ENCODE results near the gene HSPBP1.
A peak's percentile ranks its signal among the peaks of the same experiment; 100 is the strongest.
"Not testable (repeated sequence)": the region's sequence is repeated elsewhere in the genome, so short reads cannot be mapped to it uniquely, and the experiment has no call there.

The HSPBP1 gene

GRCh38 chr19:55230780-55231179 is 49.1 kb downstream of the HSPBP1 start:
- no peak for DNase-seq

GRCh38 chr19:55230329-55230728 is 49.6 kb downstream of the HSPBP1 start:
- no peak for DNase-seq

GRCh38 chr19:55229789-55230182 is 50.1 kb downstream of the HSPBP1 start:
- DNase-seq, result no peak

- no peak for DNase-seq
These were observed 50.6 kb downstream of the HSPBP1 start for GRCh38 chr19:55229145-55229788.

GRCh38 chr19:55228403-55229031 is 51.4 kb downstream of the HSPBP1 start, which contains the start of gene TMEM86B:
TMEM86B (minus strand) TSS chr19:55228763; CDS start chr19:55228741, 22 bp downstream.
- DNase-seq, result no peak

- no peak for DNase-seq
These were observed 51.9 kb downstream of the HSPBP1 start for GRCh38 chr19:55228015-55228391.

- DNase-seq, result no peak
These were observed 52.5 kb downstream of the HSPBP1 start for GRCh38 chr19:55227241-55228014.

- DNase-seq, result no peak
These were observed 53.1 kb downstream of the HSPBP1 start for GRCh38 chr19:55226788-55227187.

- no peak for DNase-seq
These were observed 53.6 kb downstream of the HSPBP1 start for GRCh38 chr19:55226273-55226672.

GRCh38 chr19:55225415-55225958 is 54.4 kb downstream of the HSPBP1 start:
- DNase-seq, result no peak

GRCh38 chr19:55224679-55225414 is 55.1 kb downstream of the HSPBP1 start:
- not testable (repeated sequence) for DNase-seq

GRCh38 chr19:55224038-55224665 is 55.8 kb downstream of the HSPBP1 start:
- DNase-seq, result no peak

GRCh38 chr19:55223291-55224037 is 56.4 kb downstream of the HSPBP1 start:
- no peak for DNase-seq

- no peak for DNase-seq
These were observed 59.4 kb downstream of the HSPBP1 start for GRCh38 chr19:55220525-55220924.

- DNase-seq, result peak; percentile 94
These were observed 63.3 kb downstream of the HSPBP1 start for GRCh38 chr19:55216461-55217198.

GRCh38 chr19:55213547-55213946 is 66.4 kb downstream of the HSPBP1 start:
- no peak for DNase-seq

- peak; percentile 55 for DNase-seq
These were observed 67.5 kb downstream of the HSPBP1 start for GRCh38 chr19:55212447-55212846.

Data from suppressor macrophage treated with lipopolysaccharide for 4 hours (primary cell).